T-cell (primary cell): ENCODE measurements around the gene MAPK8IP1. TPM values are rescaled to one million over a fixed set of nuclear protein-coding genes. Genes with fewer than 3 reads are reported as not detected.

Source experiments
- ATAC-seq, 4 experiments: fragments of 200-7000 bp in 3 of 4; fragments of 150-1000 bp in 1 of 4; cut with Tn5 transposase; replicated peaks in 1 of 4; 1 replicate in 3 of 4; 2 replicates in 1 of 4; pipeline ENCODE4 v1.10.0; 2021; ENCODE audit warnings: moderate library complexity in 3 of 4, mild to moderate bottlenecking in 2 of 4, moderate number of reproducible peaks in 1 of 4
- CTCF ChIA-PET, 2 donors: fragments of 300-600 bp; sonication (Branson Sonifier 250); formaldehyde crosslinking; loops; one replicate each; lab custom pipeline; 2022; ENCODE audit warnings: antibody characterized with exemption in 2 of 2; lab: Charles Lee
- POLR2A ChIA-PET, 2 donors: fragments of 300-600 bp; sonication (Branson Sonifier 250); formaldehyde crosslinking; loops; one replicate each; lab custom pipeline; 2022; ENCODE audit warnings: antibody characterized with exemption in 2 of 2; lab: Charles Lee
- DNase-seq, 35 experiments: peaks; one replicate each; pipeline versions ENCODE4 v3.0.0 to v3.0.0-alpha.2; 2013 to 2023
- H3K27ac ChIP-seq: one replicate; pipeline ENCODE4 v1.5.1; 2013; ENCODE audit warnings: low read length
- H3K27me3 ChIP-seq, 2 experiments: replicated peaks in 1 of 2; 1 replicate in 1 of 2; 2 replicates in 1 of 2; pipeline versions ENCODE4 v1.6.1 to v1.7.0; 2013; ENCODE audit warnings: low read length in 1 of 2, mixed read lengths in 1 of 2; ENCODE audit not compliant: control insufficient read depth in 2 of 2, insufficient read depth in 2 of 2; ENCODE audit errors: extremely low read depth in 1 of 2
- H3K36me3 ChIP-seq, 2 donors: 1 replicate in 1 of 2; 2 replicates in 1 of 2; pipeline versions ENCODE4 v1.6.1 to v1.7.0; 2013; ENCODE audit warnings: low read length in 1 of 2; ENCODE audit not compliant: control insufficient read depth in 2 of 2, insufficient read depth in 1 of 2; ENCODE audit errors: extremely low read depth in 1 of 2
- H3K4me1 ChIP-seq, 2 experiments: 1 replicate in 1 of 2; 2 replicates in 1 of 2; pipeline versions ENCODE4 v1.6.1 to v1.7.0; 2013; ENCODE audit warnings: low read length in 2 of 2, mixed read lengths in 1 of 2; ENCODE audit not compliant: insufficient read depth in 2 of 2, control insufficient read depth in 1 of 2; ENCODE audit errors: extremely low read depth in 1 of 2
- H3K4me3 ChIP-seq, 2 donors: 1 replicate in 1 of 2; 2 replicates in 1 of 2; pipeline versions ENCODE4 v1.5.1 to v1.7.0; 2013; ENCODE audit warnings: mild to moderate bottlenecking in 2 of 2, low read length in 1 of 2, moderate library complexity in 1 of 2; ENCODE audit not compliant: control insufficient read depth in 1 of 2; ENCODE audit errors: extremely low read depth in 1 of 2
- H3K9me3 ChIP-seq: 2 replicates; pipeline ENCODE4 v1.7.0; 2013
- H3K27ac Mint-ChIP-seq, 2 donors: one replicate each; pipeline ENCODE4 v1.8.0; 2020 to 2021; ENCODE audit warnings: mild to moderate bottlenecking in 2 of 2, mixed read lengths in 2 of 2
- H3K27me3 Mint-ChIP-seq, 2 donors: one replicate each; pipeline ENCODE4 v1.8.0; 2021 to 2022; ENCODE audit warnings: mixed read lengths in 2 of 2
- H3K36me3 Mint-ChIP-seq: one replicate; pipeline ENCODE4 v1.8.0; 2021; ENCODE audit warnings: mixed read lengths
- H3K4me1 Mint-ChIP-seq, 3 donors: one replicate each; pipeline ENCODE4 v1.8.0; 2020 to 2022; ENCODE audit warnings: mixed read lengths in 3 of 3, mild to moderate bottlenecking in 1 of 3
- H3K4me3 Mint-ChIP-seq, 3 donors: one replicate each; pipeline ENCODE4 v1.8.0; 2020 to 2022; ENCODE audit warnings: mild to moderate bottlenecking in 3 of 3, mixed read lengths in 3 of 3, moderate library complexity in 3 of 3
- H3K9me3 Mint-ChIP-seq, 3 donors: one replicate each; pipeline ENCODE4 v1.8.0; 2020 to 2022; ENCODE audit warnings: mixed read lengths in 3 of 3
- WGBS: methylation state at CpG from one replicate; pipeline ENCODE4 v1.1.5; 2013; ENCODE audit warnings: missing lambda C conversion rate; ENCODE audit not compliant: insufficient coverage; 5-methylcytosine and 5-hydroxymethylcytosine counted together
- total RNA-seq, 35 experiments: library from RNA in 6 of 35; stranded (reverse) in 6 of 35; fragments of 120-200 nt in 1 of 35; gene quantifications; one replicate each; pipeline versions ENCODE4 v1.2.1 to v1.2.4 and lab custom pipeline; 2013 to 2026

Gene MAPK8IP1
- total RNA-seq, 5 donors from 2014 or later (not counting 1 experiment from before 2014, with no cell fraction given) = 0.90 to 9.9 (median 1.8) TPM

GRCh38 chr11:45928535-45929215 lies 43.2 kb downstream of the MAPK8IP1 start:
- Mint-ChIP-seq H3K4me3 (peak overlapping the region in 1 of 3 donors; percentile 87), H3K27me3 (peaks cover 0 to 3% of the 10 kb centered on the region in 2 donors), H3K36me3 (peaks cover 5% of the 10 kb centered on the region), H3K27ac (peak overlapping the region; percentile 64 to 74), H3K9me3 (no peaks in the 10 kb centered on the region), H3K4me1 (peaks cover 42 to 59% (median 43%) of the 10 kb centered on the region in 3 donors)
- peaks cover 3 to 4% of the 10 kb centered on the region in 2 experiments for H3K27me3 ChIP-seq
- CTCF ChIA-PET = no interaction called here
- DNase-seq = peak in 1 of 35 experiments; percentile 5
- POLR2A ChIA-PET = no interaction called here
- peaks cover 0 to 64% of the 10 kb centered on the region in 2 experiments for H3K4me1 ChIP-seq
- H3K36me3 ChIP-seq = peaks cover 2 to 22% of the 10 kb centered on the region in 2 donors
- no peak overlapping the region for H3K27ac ChIP-seq
- 93% methylated on average over 6 of the region's 13 CpGs for WGBS
- ATAC-seq = no peak
- no peaks in the 10 kb centered on the region for H3K9me3 ChIP-seq
- no peak overlapping the region for H3K4me3 ChIP-seq

GRCh38 chr11:45929486-45930030 lies 44.1 kb downstream of the MAPK8IP1 start:
- peaks cover 7% of the 10 kb centered on the region for H3K36me3 Mint-ChIP-seq
- DNase-seq (no peak), ATAC-seq (peak; percentile 28 to 31 (median 30))
- H3K4me3 ChIP-seq = no peak overlapping the region
- ChIA-PET POLR2A (interaction anchor here (0.6 to 0.7 kb wide), 3 partner anchors 22 to 74 kb away, joined by 3 to 12 read pairs (median 3); no protein-coding TSS in a partner anchor), CTCF (interaction anchor here (0.7 to 1.3 kb wide), 4 partner anchors 36 to 86 kb away, joined by 3 to 11 read pairs (median 4); no protein-coding TSS in a partner anchor)
- H3K4me3 Mint-ChIP-seq = peak overlapping the region in 2 of 3 donors; percentile 61 to 87
- no peaks in the 10 kb centered on the region for H3K27me3 Mint-ChIP-seq
- H3K4me1 Mint-ChIP-seq = peaks cover 36 to 53% (median 37%) of the 10 kb centered on the region in 3 donors
- no peaks in the 10 kb centered on the region for H3K9me3 ChIP-seq
- H3K27me3 ChIP-seq = peaks cover under 1 to 3% of the 10 kb centered on the region in 2 experiments
- peak overlapping the region; percentile 70 for H3K27ac ChIP-seq
- peaks cover 6 to 31% of the 10 kb centered on the region in 2 donors for H3K36me3 ChIP-seq
- H3K4me1 ChIP-seq = peaks cover 0 to 57% of the 10 kb centered on the region in 2 experiments
- H3K27ac Mint-ChIP-seq = peak overlapping the region; percentile 94
- H3K9me3 Mint-ChIP-seq = no peaks in the 10 kb centered on the region
- WGBS = 83% methylated on average over 3 of the region's 10 CpGs

- peak overlapping the region; percentile 70 for H3K27ac ChIP-seq
- POLR2A ChIA-PET = interaction anchor here in 1 of 2 donors (0.6 to 0.7 kb wide), 2 partner anchors 12 to 74 kb away, joined by 3 read pairs; no protein-coding TSS in a partner anchor
- Mint-ChIP-seq H3K27me3 (no peaks in the 10 kb centered on the region), H3K36me3 (peaks cover 9% of the 10 kb centered on the region), H3K4me3 (peak overlapping the region; percentile 26 to 87 (median 61)), H3K4me1 (peaks cover 35 to 53% (median 37%) of the 10 kb centered on the region in 3 donors), H3K27ac (peak overlapping the region; percentile 94), H3K9me3 (no peaks in the 10 kb centered on the region)
- peak overlapping the region in 1 of 2 donors; percentile 23 for H3K4me3 ChIP-seq
- H3K4me1 ChIP-seq = peaks cover 0 to 56% of the 10 kb centered on the region in 2 experiments
- DNase-seq (peak in 24 of 35 experiments; percentile 16 to 61 (median 34)), ATAC-seq (peak; percentile 77 to 87 (median 86))
- peaks cover 11 to 37% of the 10 kb centered on the region in 2 donors for H3K36me3 ChIP-seq
- CTCF ChIA-PET = interaction anchor here (0.8 to 1.3 kb wide), 5 partner anchors 12 to 87 kb away, joined by 3 to 6 read pairs (median 3); partner anchors contain the start of gene PEX16 (in 1 of the 2)
- whole genome bisulfite sequencing = 32% methylated on average over 11 of the region's 14 CpGs
- no peaks in the 10 kb centered on the region for H3K9me3 ChIP-seq
- no peaks in the 10 kb centered on the region for H3K27me3 ChIP-seq
These were observed 44.8 kb downstream of the MAPK8IP1 start for GRCh38 chr11:45930031-45930794.

- no peak for ATAC-seq
- no peak for DNase-seq
- H3K36me3 ChIP-seq = peaks cover 11 to 46% of the 10 kb centered on the region in 2 donors
- peaks cover 9% of the 10 kb centered on the region for H3K36me3 Mint-ChIP-seq
- H3K9me3 ChIP-seq = no peaks in the 10 kb centered on the region
- ChIA-PET POLR2A (interaction anchor here in 1 of 2 donors (0.6 kb wide), 1 partner anchor 13 kb away, joined by 3 read pairs; no protein-coding TSS in a partner anchor), CTCF (interaction anchor here (0.8 to 1.3 kb wide), 3 partner anchors 13 to 88 kb away, joined by 3 to 6 read pairs (median 4); partner anchors contain the start of gene PEX16 (in 1 of the 2))
- WGBS = 94% methylated on average over 5 of the region's 8 CpGs
- H3K4me3 Mint-ChIP-seq = peak overlapping the region in 2 of 3 donors; percentile 67 to 87
- peaks cover 35 to 53% (median 37%) of the 10 kb centered on the region in 3 donors for H3K4me1 Mint-ChIP-seq
- H3K4me3 ChIP-seq = no peak overlapping the region
- H3K27ac Mint-ChIP-seq = peak overlapping the region; percentile 94
- no peaks in the 10 kb centered on the region for H3K9me3 Mint-ChIP-seq
- H3K4me1 ChIP-seq = peaks cover 0 to 56% of the 10 kb centered on the region in 2 experiments
- H3K27me3 ChIP-seq = no peaks in the 10 kb centered on the region
- no peaks in the 10 kb centered on the region for H3K27me3 Mint-ChIP-seq
- peak overlapping the region; percentile 70 for H3K27ac ChIP-seq
These were observed 45.6 kb downstream of the MAPK8IP1 start for GRCh38 chr11:45930951-45931570.

GRCh38 chr11:45931739-45932138 lies 46.3 kb downstream of the MAPK8IP1 start:
- Mint-ChIP-seq H3K27me3 (no peaks in the 10 kb centered on the region), H3K4me1 (peaks cover 35 to 54% (median 37%) of the 10 kb centered on the region in 3 donors), H3K27ac (peak overlapping the region; percentile 94), H3K4me3 (peak overlapping the region in 2 of 3 donors; percentile 67 to 87), H3K36me3 (peaks cover 11% of the 10 kb centered on the region), H3K9me3 (no peaks in the 10 kb centered on the region)
- H3K27ac ChIP-seq = peak overlapping the region; percentile 70
- H3K9me3 ChIP-seq = no peaks in the 10 kb centered on the region
- no peaks in the 10 kb centered on the region for H3K27me3 ChIP-seq
- H3K4me1 ChIP-seq = peaks cover 0 to 54% of the 10 kb centered on the region in 2 experiments
- no peak for DNase-seq
- ATAC-seq = no peak
- peaks cover 11 to 51% of the 10 kb centered on the region in 2 donors for H3K36me3 ChIP-seq
- 100% methylated on average over 4 of the region's 10 CpGs for WGBS
- H3K4me3 ChIP-seq = no peak overlapping the region
- CTCF ChIA-PET = no interaction called here
- POLR2A ChIA-PET = interaction anchor here in 1 of 2 donors (0.6 kb wide), 1 partner anchor 47 kb away, joined by 4 read pairs; no protein-coding TSS in a partner anchor
